ENCODE measurements around the gene FITM1.

FITM1 gene

DNA sequence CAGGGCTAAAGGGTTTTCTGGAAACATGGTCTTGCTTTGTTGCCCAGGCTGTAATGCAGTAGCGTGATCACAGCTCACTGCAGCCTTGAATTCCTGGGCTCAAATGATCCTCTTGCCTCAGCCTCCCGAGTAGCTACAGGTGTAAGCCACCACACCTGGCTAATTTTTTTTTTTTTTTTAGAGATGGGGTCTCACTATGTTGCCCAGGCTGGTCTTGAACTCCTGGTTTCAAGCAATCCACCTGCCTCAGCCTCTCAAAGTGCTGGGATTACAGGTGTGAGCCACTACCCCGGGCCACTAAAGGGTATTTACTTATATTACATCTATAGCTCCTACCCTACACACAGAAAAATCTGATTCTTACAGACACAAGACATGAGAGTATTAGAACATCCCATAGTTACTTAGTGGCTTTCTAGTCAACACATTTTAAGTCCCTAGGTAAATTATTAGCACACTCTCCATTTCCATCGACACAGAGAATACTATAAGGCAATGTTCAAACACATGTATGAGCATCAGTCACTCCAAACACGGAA lies 22.1 kb upstream of the FITM1 start:
- no peak for TF ChIP-seq GABPA (IDR thresholded peaks at IDR 0.05; ENCODE audit: low read depth)
- TF ChIP-seq REST (IDR thresholded peaks at IDR 0.05; ENCODE audit: insufficient replicate concordance, low read depth): no peak
- no peak for TF ChIP-seq POLR2AphosphoS5 (IDR thresholded peaks at IDR 0.05; ENCODE audit: low read depth)
- no peak for TF ChIP-seq SPI1 (IDR thresholded peaks at IDR 0.05; ENCODE audit: borderline replicate concordance, low read depth)
- TF ChIP-seq CTCF (IDR thresholded peaks at IDR 0.05; ENCODE audit: insufficient read depth, low read length): no peak
- H3K27ac ChIP-seq (replicated peaks): no peak overlapping the region
- DNase-seq (ENCODE audit: low read depth in 1 of 2, low spot score in 1 of 2): no peak

GRCh38 chr14:24110060-24110459 lies 20.4 kb upstream of the FITM1 start:
- no peak overlapping the region for H3K27ac ChIP-seq (replicated peaks)
- no peak overlapping the region for H3K4me3 ChIP-seq (replicated peaks; ENCODE audit: insufficient read depth, low read length)
- DNase-seq (ENCODE audit: low read depth in 1 of 2, low spot score in 1 of 2): no peak
- TF ChIP-seq SPI1 (IDR thresholded peaks at IDR 0.05; ENCODE audit: borderline replicate concordance, low read depth) (no peak), CTCF (IDR thresholded peaks at IDR 0.05; ENCODE audit: insufficient read depth, low read length) (no peak), POLR2AphosphoS5 (IDR thresholded peaks at IDR 0.05; ENCODE audit: low read depth) (no peak), REST (IDR thresholded peaks at IDR 0.05; ENCODE audit: insufficient replicate concordance, low read depth) (no peak), GABPA (IDR thresholded peaks at IDR 0.05; ENCODE audit: low read depth) (no peak)
- no peaks in the 10 kb centered on the region for H3K27me3 ChIP-seq (ENCODE audit: insufficient read depth, poor library complexity, severe bottlenecking)

More for the DNA sequence above, 22.1 kb upstream of the FITM1 start:
- Histone ChIP-seq H3K4me3 (replicated peaks; ENCODE audit: insufficient read depth, low read length) (no peak overlapping the region), H3K27me3 (ENCODE audit: insufficient read depth, poor library complexity, severe bottlenecking) (no peaks in the 10 kb centered on the region)

- no peak for DNase-seq (ENCODE audit: low read depth in 1 of 2, low spot score in 1 of 2)
- no peak overlapping the region for H3K27ac ChIP-seq (replicated peaks)
- H3K27me3 ChIP-seq (ENCODE audit: insufficient read depth, poor library complexity, severe bottlenecking): no peaks in the 10 kb centered on the region
- TF ChIP-seq POLR2AphosphoS5 (IDR thresholded peaks at IDR 0.05; ENCODE audit: low read depth) (no peak), REST (IDR thresholded peaks at IDR 0.05; ENCODE audit: insufficient replicate concordance, low read depth) (no peak), GABPA (IDR thresholded peaks at IDR 0.05; ENCODE audit: low read depth) (no peak), SPI1 (IDR thresholded peaks at IDR 0.05; ENCODE audit: borderline replicate concordance, low read depth) (no peak), CTCF (IDR thresholded peaks at IDR 0.05; ENCODE audit: insufficient read depth, low read length) (no peak)
- H3K4me3 ChIP-seq (replicated peaks; ENCODE audit: insufficient read depth, low read length): no peak overlapping the region
Observed at GRCh38 chr14:24110523-24110922, 19.9 kb upstream of the FITM1 start.
